ENCODE measurements around the gene CRMP1. TPM values are rescaled to one million over a fixed set of nuclear protein-coding genes. Genes with fewer than 3 reads are reported as not detected.

The CRMP1 gene
- 1.4 TPM in 1 of 2 replicates, not detected in the other for total RNA-seq (2014; rRNA removed; shearing (Covaris generic))

GRCh38 chr4:5893004-5893580 is at the start of gene CRMP1:
CRMP1 (minus strand) TSS chr4:5893086; CDS start chr4:5892969, 117 bp downstream.
- DNase-seq (ENCODE audit: low spot score), result peak; percentile 84
- in situ Hi-C loops (cut with HindIII; ENCODE audit: low sequenced_read_pairs), result no loop called here

DNA sequence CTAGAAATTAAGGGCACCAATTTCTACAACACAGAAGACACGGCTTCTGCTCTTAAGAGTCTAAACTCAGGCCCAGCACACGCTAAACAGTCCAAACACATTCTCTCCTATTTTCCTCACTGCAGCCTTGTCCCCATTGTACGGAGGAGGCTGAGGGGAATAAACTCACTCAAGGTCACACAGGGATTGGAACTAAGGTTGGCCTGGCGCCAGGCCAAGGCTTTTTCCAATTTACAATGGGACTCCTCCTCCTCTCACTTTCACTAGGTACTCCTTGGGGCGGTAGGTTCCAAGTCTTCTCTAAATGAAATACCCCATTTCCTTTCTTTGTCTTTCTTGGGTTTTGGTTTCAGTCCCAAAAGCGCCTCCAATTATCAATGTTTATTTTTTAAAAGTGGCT is 48.7 kb upstream of the CRMP1 start:
- DNase-seq (ENCODE audit: low spot score), result no peak
- in situ Hi-C loops (cut with HindIII; ENCODE audit: low sequenced_read_pairs), result no loop called here

DNA sequence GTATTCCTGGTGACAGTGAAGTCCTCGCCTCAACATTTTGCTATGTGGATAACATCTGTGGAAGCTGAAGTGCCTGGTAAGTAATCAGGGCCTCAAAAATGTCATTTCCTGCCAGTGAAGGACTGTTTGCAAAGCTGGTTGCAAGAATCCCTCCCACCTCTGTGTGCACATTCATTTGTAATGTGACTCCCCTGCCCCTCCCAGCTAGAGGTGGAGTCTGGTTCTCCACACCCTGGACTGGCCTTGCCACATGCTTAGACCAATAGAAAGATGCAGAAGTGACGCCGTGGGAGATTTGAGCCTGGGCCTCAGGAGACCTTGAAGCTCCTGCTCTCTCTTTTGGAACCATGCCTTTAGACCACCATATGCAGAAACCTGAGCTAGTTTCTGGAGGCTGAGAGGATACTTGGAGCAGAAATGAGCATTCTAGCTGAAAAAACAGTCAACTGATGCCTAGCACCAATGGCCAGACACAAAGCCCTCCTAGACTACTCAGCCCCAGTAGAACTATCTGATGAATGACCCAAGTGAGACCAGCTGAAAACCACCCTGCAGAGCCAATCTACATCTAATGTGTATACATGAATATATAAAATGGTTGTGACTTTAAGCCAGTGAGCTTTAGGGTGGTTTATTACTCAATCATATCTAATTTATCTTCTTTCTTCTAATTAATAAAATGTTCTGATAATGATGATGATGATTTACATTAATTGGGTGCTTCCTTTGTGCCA is 47.8 kb upstream of the CRMP1 start:
- DNase-seq (ENCODE audit: low spot score), result no peak
- in situ Hi-C loops (cut with HindIII; ENCODE audit: low sequenced_read_pairs), result no loop called here

GRCh38 chr4:5933996-5934831 is 41.3 kb upstream of the CRMP1 start:
- no peak for DNase-seq (ENCODE audit: low spot score)
- in situ Hi-C loops (cut with HindIII; ENCODE audit: low sequenced_read_pairs), result no loop called here

- in situ Hi-C loops (cut with HindIII; ENCODE audit: low sequenced_read_pairs), result no loop called here
Observed at GRCh38 chr4:5933116-5933515, 40.2 kb upstream of the CRMP1 start.

GRCh38 chr4:5932035-5932568 is 39.2 kb upstream of the CRMP1 start:
- DNase-seq (ENCODE audit: low spot score), result no peak
- in situ Hi-C loops (cut with HindIII; ENCODE audit: low sequenced_read_pairs), result no loop called here

More at GRCh38 chr4:5933116-5933515, 40.2 kb upstream of the CRMP1 start:
- peak; percentile 24 for DNase-seq (ENCODE audit: low spot score)

GRCh38 chr4:5931526-5931925 is 38.6 kb upstream of the CRMP1 start:
- in situ Hi-C loops (cut with HindIII; ENCODE audit: low sequenced_read_pairs), result no loop called here
- DNase-seq (ENCODE audit: low spot score), result no peak

DNA sequence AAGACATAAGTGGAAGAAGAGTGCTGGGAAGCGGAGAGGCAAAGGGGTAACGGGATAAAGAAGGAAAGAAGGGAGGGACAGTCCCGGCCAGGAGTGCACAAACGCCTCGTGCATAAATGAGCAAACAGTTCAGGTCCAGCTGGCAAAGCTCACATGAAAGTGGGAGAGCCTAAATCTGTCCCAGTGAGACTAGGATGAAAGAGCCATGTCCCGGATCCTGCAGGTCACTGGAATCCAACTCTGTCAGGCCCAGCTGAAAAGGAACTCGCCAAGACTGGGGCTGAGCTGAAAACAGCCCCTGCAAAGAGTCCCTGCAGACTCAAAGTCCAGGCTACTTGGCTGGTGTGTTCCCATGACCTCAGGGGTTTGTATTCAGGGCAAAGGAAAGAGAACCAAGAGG is 38.0 kb upstream of the CRMP1 start:
- in situ Hi-C loops (cut with HindIII; ENCODE audit: low sequenced_read_pairs), result no loop called here
- DNase-seq (ENCODE audit: low spot score), result no peak

DNA sequence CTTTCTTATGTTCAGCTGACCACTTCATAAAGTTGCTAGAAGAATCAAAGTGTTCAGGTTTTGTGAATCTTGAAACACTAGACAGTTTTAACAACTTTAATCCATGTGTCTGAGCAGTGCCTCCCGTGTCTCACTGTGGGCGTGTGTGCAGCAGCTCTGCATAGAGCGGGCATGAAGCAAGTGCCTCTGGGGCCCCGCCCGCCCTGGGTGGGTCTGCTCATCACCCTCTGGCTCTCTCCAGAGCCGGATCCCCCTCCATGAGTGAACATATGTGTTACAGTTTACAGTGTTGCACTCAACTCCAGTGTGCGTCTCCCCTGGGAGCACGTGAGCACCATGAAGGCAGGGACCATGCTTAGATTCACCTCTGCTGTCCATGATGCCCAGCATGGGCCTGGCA is 37.6 kb upstream of the CRMP1 start:
- DNase-seq (ENCODE audit: low spot score), result no peak
- in situ Hi-C loops (cut with HindIII; ENCODE audit: low sequenced_read_pairs), result no loop called here

- in situ Hi-C loops (cut with HindIII; ENCODE audit: low sequenced_read_pairs), result no loop called here
- DNase-seq (ENCODE audit: low spot score), result no peak
Observed at GRCh38 chr4:5928844-5929420, 36.0 kb upstream of the CRMP1 start.

- no peak for DNase-seq (ENCODE audit: low spot score)
- in situ Hi-C loops (cut with HindIII; ENCODE audit: low sequenced_read_pairs), result no loop called here
Observed at GRCh38 chr4:5928274-5928673, 35.4 kb upstream of the CRMP1 start.

- DNase-seq (ENCODE audit: low spot score), result no peak
- in situ Hi-C loops (cut with HindIII; ENCODE audit: low sequenced_read_pairs), result no loop called here
Observed at GRCh38 chr4:5927747-5928146, 34.9 kb upstream of the CRMP1 start.

GRCh38 chr4:5927116-5927515 is 34.2 kb upstream of the CRMP1 start:
- in situ Hi-C loops (cut with HindIII; ENCODE audit: low sequenced_read_pairs), result no loop called here
- DNase-seq (ENCODE audit: low spot score), result no peak

- DNase-seq (ENCODE audit: low spot score), result no peak
- in situ Hi-C loops (cut with HindIII; ENCODE audit: low sequenced_read_pairs), result no loop called here
Observed at GRCh38 chr4:5926598-5926997, 33.7 kb upstream of the CRMP1 start.

- no peak for DNase-seq (ENCODE audit: low spot score)
- in situ Hi-C loops (cut with HindIII; ENCODE audit: low sequenced_read_pairs), result no loop called here
Observed at GRCh38 chr4:5925419-5926200, 32.7 kb upstream of the CRMP1 start.

DNA sequence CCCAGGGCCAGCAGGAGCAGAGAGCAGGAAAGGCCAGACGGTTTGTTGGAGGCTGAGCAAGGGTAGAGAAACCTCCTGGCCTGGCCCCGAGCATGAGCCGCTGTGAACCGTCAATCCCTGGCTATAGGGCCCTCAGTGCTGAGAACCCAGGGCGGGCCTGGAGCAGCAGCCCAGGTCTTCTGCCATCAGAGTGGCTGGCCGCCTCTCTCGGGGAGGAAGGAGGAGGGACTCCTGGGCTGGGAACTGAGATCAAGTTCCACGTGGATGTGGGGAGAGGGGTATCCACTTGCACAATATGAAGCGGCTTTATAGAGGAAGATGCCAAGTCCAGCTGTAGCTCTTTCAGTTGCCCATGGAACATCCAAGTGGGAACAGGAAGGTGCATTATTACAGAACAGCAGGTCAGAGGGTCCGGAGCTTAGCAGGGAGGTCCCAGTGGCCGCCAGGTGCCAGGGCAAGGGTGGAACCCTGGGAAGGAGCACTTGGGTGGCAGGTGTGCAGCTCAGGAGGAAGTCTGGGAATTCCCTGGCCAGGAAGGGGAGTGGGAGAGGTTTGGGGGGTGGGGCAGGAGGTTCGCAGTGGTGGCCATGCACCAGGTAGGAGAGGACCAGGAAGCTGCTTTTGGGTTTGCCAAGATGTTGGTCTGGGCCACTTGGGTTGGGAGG is 31.7 kb upstream of the CRMP1 start:
- no peak for DNase-seq (ENCODE audit: low spot score)
- in situ Hi-C loops (cut with HindIII; ENCODE audit: low sequenced_read_pairs), result no loop called here

GRCh38 chr4:5923376-5923775 is 30.5 kb upstream of the CRMP1 start:
- in situ Hi-C loops (cut with HindIII; ENCODE audit: low sequenced_read_pairs), result no loop called here
- no peak for DNase-seq (ENCODE audit: low spot score)

DNA sequence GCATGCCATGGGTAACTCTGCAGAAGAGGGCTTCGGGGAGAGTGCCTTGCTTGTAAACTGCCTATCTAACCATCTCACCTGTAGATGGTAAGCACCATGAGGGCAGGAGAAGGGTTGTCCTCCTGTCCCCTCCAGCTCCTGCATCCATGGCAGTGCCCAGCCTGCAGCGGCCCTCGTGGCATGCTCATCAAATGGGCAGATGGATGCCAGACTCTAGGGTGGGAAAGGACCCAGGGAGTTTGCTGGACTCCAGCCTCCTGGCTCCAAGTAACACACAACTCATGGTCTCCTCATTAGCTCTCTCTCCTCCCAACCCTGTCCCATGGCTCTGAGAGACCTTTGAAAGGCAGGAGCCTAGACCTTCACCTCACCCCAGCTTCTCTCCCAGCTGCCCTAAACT is 29.7 kb upstream of the CRMP1 start:
- DNase-seq (ENCODE audit: low spot score), result no peak
- in situ Hi-C loops (cut with HindIII; ENCODE audit: low sequenced_read_pairs), result no loop called here
